Measurements from ENCODE around the gene ELL2.
"Not testable (repeated sequence)": the region's sequence is repeated elsewhere in the genome, so short reads cannot be mapped to it uniquely, and the experiment has no call there.

ELL2 gene

DNA sequence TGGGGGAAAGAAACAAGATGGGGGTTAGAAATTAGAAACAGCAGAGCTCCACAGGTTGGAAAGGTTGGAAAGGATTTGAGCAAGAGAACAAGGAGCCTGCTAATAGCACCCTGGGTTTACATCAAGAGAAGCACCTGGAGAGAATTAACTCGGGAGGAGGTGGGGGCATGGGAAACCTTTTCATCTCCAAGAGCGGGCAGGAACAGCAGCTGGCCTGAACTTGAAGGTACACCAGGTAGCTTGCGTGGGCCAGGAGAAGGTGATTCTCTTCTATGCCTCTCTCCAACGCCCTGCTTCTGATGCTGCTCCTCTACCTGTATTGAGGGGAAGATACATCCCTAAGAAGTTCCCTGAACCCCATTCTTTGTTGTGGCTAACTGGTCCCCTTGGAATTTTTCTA, 102.0 kb downstream of the ELL2 start:
- DNase-seq (ENCODE audit: low read depth in 2 of 2), result no peak

DNA sequence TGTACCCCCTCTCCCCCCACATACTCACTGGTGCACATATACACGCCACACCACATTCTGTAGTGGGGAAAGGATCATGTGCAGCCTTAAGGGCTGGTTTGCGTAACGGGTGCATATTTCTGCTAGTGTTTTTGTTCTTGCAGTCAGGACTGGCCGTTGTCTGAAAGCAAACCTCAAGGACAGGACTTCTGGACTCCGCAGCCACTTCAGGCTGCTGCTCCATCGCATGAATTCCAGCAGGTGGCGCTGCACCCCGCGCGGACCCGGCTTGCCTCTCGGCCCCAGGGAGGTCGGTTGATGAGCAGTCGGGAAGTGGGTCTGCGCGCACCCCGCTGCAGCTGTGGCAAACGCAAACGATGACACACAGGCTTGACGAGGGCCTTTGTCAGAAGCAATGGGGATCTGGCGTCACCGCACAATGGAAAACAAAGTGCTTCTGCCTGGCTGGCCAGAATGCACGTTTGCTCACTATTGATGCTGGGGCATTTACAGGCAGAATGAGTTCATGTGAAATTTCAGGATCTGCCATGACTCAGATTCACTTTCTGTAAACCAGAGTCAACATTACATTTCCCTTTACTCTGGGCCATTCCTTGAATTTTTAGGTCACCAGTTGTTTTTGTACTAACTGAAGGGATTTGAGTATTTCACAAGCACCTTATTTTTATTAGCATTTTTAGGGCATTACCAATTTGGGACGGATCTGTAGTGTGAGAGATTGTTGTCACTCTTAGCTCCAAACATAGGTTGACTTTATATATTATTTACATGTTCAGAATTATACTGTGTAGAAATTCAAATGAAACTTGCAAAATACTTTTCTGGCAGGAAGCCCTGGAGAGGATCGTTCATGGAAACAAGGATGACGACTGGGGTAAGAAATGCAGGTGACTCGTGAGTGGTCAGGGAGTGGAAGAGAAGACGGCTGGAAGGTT, 102.7 kb downstream of the ELL2 start:
- peak; percentile 89 to 90 for DNase-seq (ENCODE audit: low read depth in 2 of 2)

DNA sequence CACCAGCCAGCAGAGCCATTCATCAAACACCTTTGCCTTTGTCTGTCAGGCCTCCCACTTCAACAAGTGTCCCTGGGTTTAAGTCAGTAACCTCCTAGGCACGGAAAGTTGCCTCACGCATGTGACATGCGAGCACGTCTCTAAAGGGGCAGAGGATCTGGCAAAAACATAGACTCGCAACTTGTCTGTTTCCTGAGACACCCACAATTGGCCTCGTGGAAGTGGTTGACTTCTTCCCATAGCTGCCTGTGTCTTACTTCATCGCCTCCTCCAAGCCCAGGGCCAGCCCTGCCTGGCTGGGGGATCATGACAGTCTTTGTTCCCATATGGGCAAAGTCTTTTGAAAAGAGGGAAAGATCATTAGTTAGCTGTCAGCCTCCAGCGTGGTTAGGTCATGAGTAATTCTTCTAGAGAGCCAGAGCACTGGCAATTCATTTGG, 103.6 kb downstream of the ELL2 start:
- no peak for DNase-seq (ENCODE audit: low read depth in 2 of 2)

DNA sequence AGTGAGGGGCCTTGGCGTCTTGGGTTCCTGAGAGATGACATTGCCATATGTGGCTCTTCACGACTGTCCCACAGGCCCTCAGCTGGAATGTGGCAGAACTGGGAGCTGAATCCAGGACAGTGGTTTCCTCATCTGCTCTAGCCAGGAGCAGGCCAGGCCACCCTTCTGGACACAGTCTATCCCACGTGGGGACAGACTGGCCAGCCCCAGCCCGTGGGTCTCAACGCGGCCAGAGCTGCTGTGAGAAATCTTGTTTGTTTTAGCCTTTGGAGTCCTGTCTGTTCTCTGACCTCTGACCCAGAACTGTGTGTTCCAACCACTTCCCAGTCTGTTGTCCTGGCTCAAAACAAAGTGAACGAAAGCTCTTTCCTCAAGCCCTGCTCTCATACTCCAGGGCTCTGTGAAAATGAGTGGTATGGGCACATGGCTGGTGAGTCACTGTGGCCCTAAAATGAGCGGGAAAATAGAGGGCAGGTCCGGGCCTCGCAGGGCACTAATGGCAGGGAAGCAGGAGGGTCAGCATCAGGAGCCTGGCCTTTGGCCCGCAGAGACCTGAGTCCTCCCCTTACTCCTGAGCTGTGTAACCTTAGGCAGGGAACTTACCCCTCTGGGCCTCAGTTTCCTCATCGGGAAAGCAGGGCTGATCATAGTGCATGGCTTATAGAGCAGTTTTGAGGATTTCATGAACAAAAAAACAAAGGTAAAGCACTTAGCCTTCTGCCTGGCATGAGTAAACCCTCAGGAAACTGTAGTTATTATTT, 104.3 kb downstream of the ELL2 start:
- DNase-seq (ENCODE audit: low read depth in 2 of 2), result no peak

- no peak for DNase-seq (ENCODE audit: low read depth in 2 of 2)
Observed at GRCh38 chr5:95856501-95856981, 105.1 kb downstream of the ELL2 start.

GRCh38 chr5:95853490-95853889, 108.2 kb downstream of the ELL2 start:
- no peak for DNase-seq (ENCODE audit: low read depth in 2 of 2)

- DNase-seq (ENCODE audit: low read depth in 2 of 2), result no peak
Observed at GRCh38 chr5:95852567-95852966, 109.1 kb downstream of the ELL2 start.

DNA sequence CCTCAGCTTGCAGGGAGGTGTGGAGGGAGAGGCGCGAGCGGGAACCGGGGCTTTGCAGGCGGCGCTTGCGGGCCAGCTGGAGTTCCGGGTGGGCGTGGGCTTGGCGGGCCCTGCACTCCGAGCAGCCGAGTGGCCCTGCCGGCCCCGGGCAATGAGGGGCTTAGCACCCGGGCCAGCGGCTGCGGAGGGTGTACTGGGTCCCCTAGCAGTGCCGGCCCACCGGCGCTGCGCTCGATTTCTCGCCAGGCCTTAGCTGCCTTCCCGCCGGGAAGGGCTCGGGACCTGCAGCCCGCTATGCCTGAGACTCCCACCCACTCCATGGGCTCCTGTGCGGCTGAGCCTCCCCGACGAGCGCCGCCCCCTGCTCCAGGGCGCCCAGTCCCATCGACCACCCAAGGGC, 110.5 kb downstream of the ELL2 start:
- DNase-seq (ENCODE audit: low read depth in 2 of 2), result not testable (repeated sequence)

DNA sequence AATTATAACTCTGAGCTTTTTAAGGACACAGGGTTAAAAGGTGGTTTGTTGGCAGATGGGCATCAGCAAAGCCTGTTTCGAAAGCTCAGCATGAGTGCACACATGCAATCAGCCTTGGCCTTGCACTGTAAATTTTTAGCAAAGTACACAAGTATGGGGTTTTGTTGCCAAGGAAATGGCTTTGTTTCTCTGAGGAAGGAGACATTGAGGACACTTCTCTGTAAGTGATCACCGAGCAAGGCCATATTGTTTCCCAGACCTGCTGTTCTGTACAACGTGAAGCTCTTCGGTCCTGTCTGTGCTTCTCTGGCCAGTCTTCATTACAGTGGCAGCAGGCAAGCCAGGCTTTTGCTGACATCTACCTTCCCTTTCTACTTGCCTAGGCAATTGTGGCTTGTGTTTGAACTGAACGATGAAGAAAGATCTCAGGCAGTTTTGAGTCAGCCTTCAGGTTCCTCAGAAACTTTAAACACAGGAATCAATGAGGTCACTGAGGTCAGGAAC, 111.2 kb downstream of the ELL2 start:
- DNase-seq (ENCODE audit: low read depth in 2 of 2), result no peak

- no peak for DNase-seq (ENCODE audit: low read depth in 2 of 2)
Observed at GRCh38 chr5:95848701-95849100, 113.0 kb downstream of the ELL2 start.

GRCh38 chr5:95847261-95847592, 114.4 kb downstream of the ELL2 start:
- DNase-seq (ENCODE audit: low read depth in 2 of 2), result no peak

GRCh38 chr5:95846554-95847260, 114.9 kb downstream of the ELL2 start:
- peak in 1 of 2 experiments; percentile 61 for DNase-seq (ENCODE audit: low read depth in 2 of 2)

DNA sequence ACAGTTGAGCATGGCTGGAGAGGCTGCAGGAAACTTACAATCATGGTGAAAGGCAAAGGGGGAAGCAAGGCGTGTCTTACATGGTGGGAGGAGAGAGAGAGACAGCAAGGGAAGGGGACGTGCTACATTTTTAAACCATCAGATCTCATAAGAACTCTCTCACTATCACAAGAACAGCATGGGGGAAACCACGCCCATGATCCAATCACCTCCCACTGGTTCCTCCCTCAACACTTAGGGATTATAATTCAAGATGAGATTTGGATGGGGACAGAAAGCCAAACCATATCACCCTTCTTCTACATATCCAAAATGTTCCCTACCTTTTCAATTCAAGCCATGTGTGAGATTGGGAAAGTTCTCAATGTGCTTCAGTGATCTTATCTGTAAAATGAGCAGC, 116.3 kb downstream of the ELL2 start:
- DNase-seq (ENCODE audit: low read depth in 2 of 2), result no peak

DNA sequence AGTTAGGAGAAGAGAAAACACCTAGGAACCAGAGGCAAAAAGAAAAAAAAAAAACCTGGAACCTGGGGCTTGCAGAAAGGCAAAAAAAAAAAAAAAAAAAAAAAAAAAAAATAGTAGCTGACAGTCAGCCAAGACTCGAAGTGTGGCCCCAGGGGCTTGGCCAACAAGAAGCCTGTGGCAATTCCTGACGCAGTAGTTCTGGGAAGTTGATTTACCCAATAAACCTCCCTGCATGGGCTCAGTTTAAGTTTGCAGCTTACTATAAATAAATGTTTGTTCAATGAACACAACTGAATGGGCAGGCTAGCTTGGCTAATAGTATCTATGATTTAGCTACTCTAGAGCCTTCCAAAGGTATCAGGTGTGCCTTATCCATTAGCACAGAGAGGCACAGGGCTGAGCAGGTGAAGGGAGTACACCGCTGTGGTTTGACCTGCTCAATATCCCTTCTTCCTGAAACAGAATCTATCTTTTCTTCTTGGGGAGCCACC, 117.9 kb downstream of the ELL2 start:
- no peak for DNase-seq (ENCODE audit: low read depth in 2 of 2)

DNA sequence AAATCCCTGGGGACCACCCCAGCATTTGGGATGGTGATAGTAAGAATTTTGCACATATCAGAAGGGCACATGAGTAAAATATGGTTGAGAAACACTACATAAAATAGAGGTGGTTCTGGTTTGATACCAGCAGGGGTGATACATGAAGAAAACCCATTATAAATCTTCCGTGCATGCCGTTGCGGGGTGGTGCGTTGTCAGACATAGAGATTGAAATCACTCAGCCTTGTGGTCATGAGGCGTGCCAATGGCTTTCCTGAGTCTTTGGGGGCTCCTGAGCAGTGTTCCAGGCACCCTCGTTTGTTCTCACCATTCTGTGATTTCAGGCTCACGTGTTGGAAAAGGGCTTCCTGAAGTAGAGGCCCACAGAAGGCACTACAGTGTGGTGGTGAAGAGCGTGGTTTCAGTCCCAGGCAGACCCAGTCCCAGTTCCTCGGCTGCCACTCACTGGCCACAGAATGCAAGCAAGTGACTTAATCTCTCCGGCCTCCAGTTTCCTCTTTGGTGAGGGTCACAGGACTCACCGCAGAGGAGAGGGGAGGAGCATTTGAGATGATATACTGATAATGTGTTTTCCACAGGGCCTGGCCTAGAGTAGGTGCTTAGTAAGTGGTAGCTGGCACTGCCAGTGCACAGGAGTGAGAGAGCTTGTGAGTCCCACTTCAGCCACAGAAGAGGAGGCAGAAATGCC, 118.7 kb downstream of the ELL2 start:
- DNase-seq (ENCODE audit: low read depth in 2 of 2), result peak; percentile 31 to 54

DNA sequence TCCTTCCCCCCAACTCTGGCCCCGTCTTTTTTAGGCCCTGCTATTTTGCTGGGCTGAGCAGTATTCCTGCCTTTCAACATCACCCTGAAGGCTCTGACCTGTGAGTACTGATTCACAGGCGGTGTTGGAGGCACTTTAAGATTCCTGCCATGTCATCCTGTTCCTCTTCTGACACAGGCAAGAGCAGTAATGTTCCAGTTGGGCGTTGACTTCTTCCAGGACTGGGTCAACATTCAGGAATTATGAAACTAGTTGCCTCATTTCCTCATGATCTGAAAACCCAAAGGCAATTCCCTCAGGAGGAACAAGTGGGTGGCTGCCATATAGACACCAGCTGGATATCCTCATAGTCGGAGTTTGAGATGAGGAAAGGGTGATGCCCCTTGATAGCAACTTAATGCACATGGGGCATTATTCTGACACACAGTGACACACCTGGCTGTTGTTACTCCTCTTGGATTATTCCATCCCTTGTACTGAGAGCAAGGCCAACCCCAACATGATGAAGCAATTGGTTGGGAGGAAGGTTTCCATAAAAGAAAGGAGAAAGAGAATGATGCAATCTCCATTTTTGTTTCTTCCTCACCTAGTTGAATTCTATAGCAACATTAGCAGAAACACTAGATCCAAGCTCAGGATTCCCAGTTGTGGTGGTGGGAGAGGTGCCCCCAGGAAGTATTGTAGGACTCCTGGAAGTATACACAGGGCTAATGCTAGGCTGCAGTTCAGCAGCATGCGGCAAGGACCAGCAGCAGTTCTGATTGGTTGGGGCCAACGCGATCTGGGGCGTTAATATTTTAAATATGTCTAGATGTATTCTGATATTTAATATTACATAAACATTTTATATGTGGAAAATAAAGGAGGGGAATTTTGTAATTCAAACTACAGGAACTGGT, 119.5 kb downstream of the ELL2 start:
- no peak for DNase-seq (ENCODE audit: low read depth in 2 of 2)

GRCh38 chr5:95840956-95841705, 120.5 kb downstream of the ELL2 start:
- DNase-seq (ENCODE audit: low read depth in 2 of 2), result no peak

DNA sequence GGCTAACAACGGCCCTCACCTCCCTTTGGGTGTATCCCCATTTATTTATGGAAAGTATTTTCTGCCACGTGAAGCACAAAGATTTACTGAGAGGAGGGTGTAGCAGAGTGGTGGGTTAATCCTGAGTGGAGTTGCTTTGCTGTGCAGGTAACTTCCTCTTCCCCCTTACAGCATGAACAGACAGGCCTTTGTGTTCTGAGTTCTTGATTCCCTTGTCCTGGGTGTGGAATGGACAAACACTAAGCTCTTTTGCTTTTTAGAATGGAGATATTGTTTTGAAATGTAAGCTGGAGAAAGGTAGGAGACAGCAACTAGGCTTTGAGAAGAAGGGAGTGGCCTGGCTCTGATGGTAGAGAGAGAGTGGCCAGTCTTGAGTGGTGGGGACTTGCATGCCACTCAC, 122.0 kb downstream of the ELL2 start:
- DNase-seq (ENCODE audit: low read depth in 2 of 2), result no peak

- no peak for DNase-seq (ENCODE audit: low read depth in 2 of 2)
Observed at GRCh38 chr5:95838556-95838955, 123.1 kb downstream of the ELL2 start.
